Right lobe of liver (tissue), 6 donors: ENCODE measurements around the gene CMTM6. TPM values are rescaled to one million over a fixed set of nuclear protein-coding genes. Genes with fewer than 3 reads are reported as not detected.

Experiments
- ATAC-seq, 4 donors: fragments of 200-7000 bp; cut with Tn5 transposase; one replicate each; pipeline ENCODE4 v1.9.1; 2020; ENCODE audit warnings: mild to moderate bottlenecking in 4 of 4, moderate library complexity in 4 of 4
- DNase-seq, 3 donors: peaks; one replicate each; pipeline ENCODE4 v3.0.0-alpha.2; 2020
- H3K27ac ChIP-seq, 3 donors: fragments of 200-600 bp; one replicate each; pipeline ENCODE4 v1.8.0; 2022
- H3K27me3 ChIP-seq, 2 donors: fragments of 200-600 bp; one replicate each; pipeline ENCODE4 v1.8.0; 2022
- H3K36me3 ChIP-seq, 4 donors: fragments of 200-600 bp; sonication (generic) in 1 of 4; one replicate each; pipeline versions ENCODE4 v1.5.1 to v1.8.0; 2017 to 2022; ENCODE audit warnings: control low read depth in 1 of 4
- H3K4me1 ChIP-seq, 4 donors: fragments of 200-600 bp; sonication (generic) in 1 of 4; one replicate each; pipeline versions ENCODE4 v1.5.1 to v1.8.0; 2017 to 2022; ENCODE audit warnings: control low read depth in 1 of 4
- H3K4me3 ChIP-seq, 3 donors: fragments of 200-600 bp; one replicate each; pipeline ENCODE4 v1.8.0; 2022
- H3K9me3 ChIP-seq, 4 donors: fragments of 200-600 bp; sonication (generic) in 1 of 4; one replicate each; pipeline versions ENCODE4 v1.5.1 to v1.8.0; 2017 to 2022; ENCODE audit warnings: control low read depth in 1 of 4
- CTCF ChIP-seq, 4 donors: fragments of 200-600 bp in 3 of 4; fragments of 450-650 bp in 1 of 4; IDR thresholded peaks; one replicate each; pipeline versions ENCODE4 v1.5.1 to v1.8.0; 2016 to 2022; ENCODE audit warnings: antibody characterized with exemption in 4 of 4, mild to moderate bottlenecking in 2 of 4
- POLR2A ChIP-seq: fragments of 450-650 bp; IDR thresholded peaks from one replicate; pipeline ENCODE4 v1.6.1; 2017; ENCODE audit warnings: antibody characterized with exemption, mild to moderate bottlenecking
- WGBS: methylation state at CpG from one replicate; pipeline ENCODE4 v1.1.6; 2018; ENCODE audit warnings: low coverage, low lambda C conversion rate; ENCODE audit not compliant: insufficient coverage; ENCODE audit errors: missing lambda C conversion rate; 5-methylcytosine and 5-hydroxymethylcytosine counted together
- intact Hi-C, 2 donors: fragments of 100-400 bp; cut with DNase I; formaldehyde crosslinking; loops; one replicate each; pipeline versions ENCODE4 v1.11.2 to v1.14.1; 2022
- long read RNA-seq: library from polyadenylated mRNA; unstranded; transcript quantifications from one replicate; pipeline ENCODE4 v2.0.0, GENCODE V29; 2019
- total RNA-seq, 6 experiments: library from RNA; depleted of rRNA in 2 of 6; stranded (reverse); fragments of >200 nt in 2 of 6; fragmentation: NEBNext Ultra II Directional in 3 of 6; extraction: Animal tissue kit (Norgen Biotek cat#: 25700) in 3 of 6; gene quantifications; one replicate each; pipeline versions ENCODE4 v1.1.0 to v1.2.4, GENCODE V29; 2016 to 2023
- donor health status: DM: no; HTN: yes; CAD: no.
- donor health status: DM: no; HTN: no; CAD: no.
- donor health status: DM: no; HTN: no; CAD: no.
- donor health status: DM: no; HTN: yes; CAD: no.
- donor health status: DM: no; HTN: yes; CAD: no.

Gene CMTM6
- 10 to 100 TPM; 45.2 to 69.1 (median 57.2) TPM for total RNA-seq
- long read RNA-seq, transcript CMTM6-201 (4 exons, 3,863 nt) = major isoform, 38 of 39 reads
- long read RNA-seq, partial matches to known transcripts = 1 of 39 reads
- long read RNA-seq, other reads (novel, unspliced or antisense) = 0 of 39 reads

DNA sequence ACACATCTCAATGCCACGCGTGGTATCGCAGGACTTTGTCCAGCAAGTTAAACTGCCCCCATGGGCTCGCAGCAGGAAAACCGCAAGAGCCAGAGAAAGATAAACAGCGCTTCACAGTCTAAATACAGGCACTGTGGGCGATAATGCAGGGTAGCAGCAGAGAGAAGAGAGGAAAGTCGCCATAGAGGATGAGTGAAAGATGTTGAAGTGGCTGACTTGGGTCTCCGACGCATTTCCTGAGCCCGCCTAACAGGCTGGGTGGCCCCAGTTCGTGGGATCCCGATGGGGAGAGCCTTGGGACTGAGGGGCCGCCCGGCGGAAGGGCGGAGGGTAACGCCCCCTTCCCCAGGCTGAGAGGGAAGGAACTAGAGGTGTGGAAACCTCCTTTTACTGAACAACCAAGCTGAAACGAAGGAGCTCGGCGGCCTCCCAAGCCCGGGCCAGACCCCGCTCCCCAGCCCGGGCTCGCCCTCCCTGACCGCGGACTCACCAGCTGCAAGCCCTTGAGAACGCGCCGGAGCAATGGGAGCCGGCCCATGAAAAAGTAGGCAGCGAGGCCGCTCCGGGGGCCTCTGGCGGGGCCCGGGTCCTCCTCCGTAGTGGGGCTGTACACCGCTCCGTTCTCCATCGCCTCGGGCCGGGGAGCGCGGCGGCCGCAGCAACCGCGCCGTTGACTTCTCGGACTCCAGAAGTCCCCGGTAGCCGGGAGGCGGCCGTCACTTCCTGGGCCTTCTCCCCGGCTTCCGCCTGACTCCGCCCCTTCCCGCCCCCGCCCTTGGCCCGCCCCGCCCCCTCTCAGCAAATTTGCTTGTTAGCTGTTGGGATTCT is at the start of gene CMTM6:
CMTM6 (minus strand) TSS at position 735 of the 828 bp plus-strand sequence; CDS start at position 628, 107 bp downstream.
- Histone ChIP-seq H3K9me3 (no peaks in the 10 kb centered on the region), H3K27me3 (no peaks in the 10 kb centered on the region), H3K4me1 (peaks cover 0 to 20% (median 7%) of the 10 kb centered on the region in 4 donors), H3K36me3 (no peaks in the 10 kb centered on the region), H3K27ac (peak within 1 kb of the TSS; percentile 90 to 98 (median 96)), H3K4me3 (peak within 1 kb of the TSS; percentile 94 to 98 (median 95))
- TF ChIP-seq CTCF (IDR thresholded peaks at IDR 0.05) (no peak), POLR2A (peak; percentile 64)
- ATAC-seq (peak; percentile 84 to 91 (median 86)), DNase-seq (peak; percentile 88 to 89 (median 89))
- WGBS = under 1% methylated on average over 11 of the region's 61 CpGs
- intact Hi-C loops = loop anchor here in 1 of 2 donors (10.0 kb wide), 1 partner anchor 162 kb away; no protein-coding TSS in a partner anchor

GRCh38 chr3:32552013-32552412 is 49.4 kb upstream of the CMTM6 start:
- H3K9me3 ChIP-seq = no peaks in the 10 kb centered on the region
- H3K27ac ChIP-seq = no peak overlapping the region
- intact Hi-C loops = no loop called here
- no peak for DNase-seq
- no peaks in the 10 kb centered on the region for H3K27me3 ChIP-seq
- H3K4me3 ChIP-seq = no peak overlapping the region
- no peak for ATAC-seq
- H3K36me3 ChIP-seq = no peaks in the 10 kb centered on the region
- 100% methylated on average over 1 of the region's 1 CpG for WGBS
- no peaks in the 10 kb centered on the region for H3K4me1 ChIP-seq
- TF ChIP-seq POLR2A (no peak), CTCF (IDR thresholded peaks at IDR 0.05) (no peak)

- H3K4me3 ChIP-seq = no peak overlapping the region
- H3K4me1 ChIP-seq = no peaks in the 10 kb centered on the region
- H3K9me3 ChIP-seq = no peaks in the 10 kb centered on the region
- no peaks in the 10 kb centered on the region for H3K27me3 ChIP-seq
- H3K27ac ChIP-seq = no peak overlapping the region
- ATAC-seq (no peak), DNase-seq (no peak)
- no peak for TF ChIP-seq POLR2A
- no peak for TF ChIP-seq CTCF (IDR thresholded peaks at IDR 0.05)
- H3K36me3 ChIP-seq = no peaks in the 10 kb centered on the region
- intact Hi-C loops = no loop called here
Measured at GRCh38 chr3:32551496-32551895, 48.8 kb upstream of the CMTM6 start.

DNA sequence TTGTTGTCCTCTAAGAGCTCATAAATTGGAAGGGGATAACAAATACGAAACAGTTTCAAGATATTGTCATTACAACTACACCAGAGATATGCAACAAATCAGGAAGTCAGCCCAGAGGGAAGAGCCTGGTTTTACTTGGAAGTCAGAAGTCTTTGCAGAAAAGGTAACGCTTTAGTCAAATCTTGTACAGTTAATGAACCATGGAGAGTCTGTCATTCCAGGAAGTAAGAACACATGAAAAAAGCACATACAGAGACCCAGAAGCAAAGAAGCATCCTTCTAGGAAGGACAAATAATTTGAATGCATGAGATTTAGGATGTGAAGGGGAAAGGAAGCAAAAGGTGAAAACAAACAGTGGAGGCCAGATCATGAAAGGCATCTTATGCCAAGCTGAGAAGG is 48.4 kb upstream of the CMTM6 start:
- DNase-seq = no peak
- 64% methylated on average over 2 of the region's 2 CpGs for WGBS
- no peak for TF ChIP-seq POLR2A
- TF ChIP-seq CTCF (IDR thresholded peaks at IDR 0.05) = no peak

More for the DNA sequence above, 48.4 kb upstream of the CMTM6 start:
- Histone ChIP-seq H3K4me3 (no peak overlapping the region), H3K4me1 (no peaks in the 10 kb centered on the region), H3K27ac (no peak overlapping the region), H3K36me3 (no peaks in the 10 kb centered on the region), H3K9me3 (no peaks in the 10 kb centered on the region), H3K27me3 (no peaks in the 10 kb centered on the region)
- intact Hi-C loops = no loop called here
- no peak for ATAC-seq
